BJ (cell line): ENCODE measurements around the gene GSTM2. TPM values are rescaled to one million over a fixed set of nuclear protein-coding genes. Genes with fewer than 3 reads are reported as not detected.
"Not testable (repeated sequence)": the region's sequence is repeated elsewhere in the genome, so short reads cannot be mapped to it uniquely, and the experiment has no call there.

Experiments used
- CTCF ChIA-PET: fragments of 350-600 bp; formaldehyde crosslinking; extraction: SDS; loops from one replicate; lab custom pipeline; 2021; ENCODE audit warnings: antibody characterized with exemption, inconsistent platforms; lab: Yijun Ruan, JAX
- POLR2A ChIA-PET: fragments of 300-600 bp; sonication (Branson Sonifier 250); formaldehyde crosslinking; extraction: SDS; loops from one replicate; lab custom pipeline; 2021; ENCODE audit warnings: antibody characterized with exemption; lab: Charles Lee
- DNase-seq: peaks from one replicate; pipeline ENCODE4 v3.0.0-alpha.2; 2011; ENCODE audit warnings: low read depth
- H3K27me3 ChIP-seq: 2 replicates; pipeline ENCODE4 v1.6.0; 2011; ENCODE audit warnings: low read length; ENCODE audit not compliant: control insufficient read depth, insufficient read depth
- H3K36me3 ChIP-seq: 2 replicates; pipeline ENCODE4 v1.5.1; 2011; ENCODE audit warnings: low read length; ENCODE audit not compliant: control insufficient read depth, insufficient read depth
- H3K4me3 ChIP-seq: 2 replicates; pipeline ENCODE4 v1.5.1; 2011; ENCODE audit warnings: low read depth, mild to moderate bottlenecking, control low read depth, low read length
- polyA plus RNA-seq: library from polyadenylated mRNA; depleted of rRNA; stranded (reverse); fragments of >200 nt; gene quantifications from 2 replicates; pipeline ENCODE4 v1.2.3, GENCODE V29; 2011
- TF ChIP-seq, protein P1 (sequence below): IDR thresholded peaks from 2 replicates; pipeline ENCODE4 v1.5.1; 2011; ENCODE audit warnings: low read depth, mild to moderate bottlenecking, control low read depth, inconsistent platforms, low read length, moderate library complexity; ENCODE audit not compliant: insufficient read depth

The GSTM2 gene
- polyA plus RNA-seq, 1 experiment: 62.3 TPM

DNA sequence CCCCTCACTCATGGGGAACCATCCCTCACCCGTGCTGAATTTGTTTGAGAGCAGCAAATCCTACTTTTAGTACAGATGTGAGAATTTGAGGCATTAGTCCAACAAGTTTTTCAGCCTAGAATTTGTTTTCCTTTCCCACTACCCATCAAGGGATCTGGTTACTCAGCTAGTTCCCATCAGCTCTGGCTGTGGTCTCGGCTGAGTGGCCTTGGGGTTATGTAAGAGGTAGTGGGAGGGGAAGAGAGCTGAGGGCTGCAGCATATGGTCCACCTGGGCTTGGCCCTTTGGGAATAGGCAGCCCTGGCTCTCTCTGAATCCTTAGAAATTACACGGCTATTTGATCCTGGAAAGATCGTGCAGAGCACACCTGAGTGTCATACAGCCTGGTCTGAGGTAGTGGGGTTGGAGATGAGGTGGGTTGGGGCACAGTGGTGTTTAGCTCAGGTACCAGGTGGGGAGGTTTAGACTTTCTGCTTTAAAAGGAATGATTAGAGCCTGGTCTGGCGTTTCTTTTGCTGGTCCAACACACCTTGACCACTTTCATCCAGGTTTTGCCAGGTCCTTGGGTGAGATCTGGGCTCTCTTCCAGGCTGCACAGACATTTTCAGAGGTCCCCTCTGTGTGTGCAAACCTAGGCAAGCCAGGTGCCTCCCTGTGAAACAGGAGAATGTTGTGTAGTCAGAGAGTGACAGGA lies 7.7 kb upstream of the GSTM2 start:
- Histone ChIP-seq H3K36me3 (no peaks in the 10 kb centered on the region), H3K27me3 (no peaks in the 10 kb centered on the region), H3K4me3 (no peak overlapping the region)
- TF ChIP-seq, protein P1, sequence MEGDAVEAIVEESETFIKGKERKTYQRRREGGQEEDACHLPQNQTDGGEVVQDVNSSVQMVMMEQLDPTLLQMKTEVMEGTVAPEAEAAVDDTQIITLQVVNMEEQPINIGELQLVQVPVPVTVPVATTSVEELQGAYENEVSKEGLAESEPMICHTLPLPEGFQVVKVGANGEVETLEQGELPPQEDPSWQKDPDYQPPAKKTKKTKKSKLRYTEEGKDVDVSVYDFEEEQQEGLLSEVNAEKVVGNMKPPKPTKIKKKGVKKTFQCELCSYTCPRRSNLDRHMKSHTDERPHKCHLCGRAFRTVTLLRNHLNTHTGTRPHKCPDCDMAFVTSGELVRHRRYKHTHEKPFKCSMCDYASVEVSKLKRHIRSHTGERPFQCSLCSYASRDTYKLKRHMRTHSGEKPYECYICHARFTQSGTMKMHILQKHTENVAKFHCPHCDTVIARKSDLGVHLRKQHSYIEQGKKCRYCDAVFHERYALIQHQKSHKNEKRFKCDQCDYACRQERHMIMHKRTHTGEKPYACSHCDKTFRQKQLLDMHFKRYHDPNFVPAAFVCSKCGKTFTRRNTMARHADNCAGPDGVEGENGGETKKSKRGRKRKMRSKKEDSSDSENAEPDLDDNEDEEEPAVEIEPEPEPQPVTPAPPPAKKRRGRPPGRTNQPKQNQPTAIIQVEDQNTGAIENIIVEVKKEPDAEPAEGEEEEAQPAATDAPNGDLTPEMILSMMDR: no peak
- CTCF ChIA-PET: interaction anchor here (0.6 to 1.8 kb wide), 4 partner anchors 10 to 114 kb away, joined by 3 to 7 read pairs (median 5); no protein-coding TSS in a partner anchor
- no peak for DNase-seq
- POLR2A ChIA-PET: no interaction called here

DNA sequence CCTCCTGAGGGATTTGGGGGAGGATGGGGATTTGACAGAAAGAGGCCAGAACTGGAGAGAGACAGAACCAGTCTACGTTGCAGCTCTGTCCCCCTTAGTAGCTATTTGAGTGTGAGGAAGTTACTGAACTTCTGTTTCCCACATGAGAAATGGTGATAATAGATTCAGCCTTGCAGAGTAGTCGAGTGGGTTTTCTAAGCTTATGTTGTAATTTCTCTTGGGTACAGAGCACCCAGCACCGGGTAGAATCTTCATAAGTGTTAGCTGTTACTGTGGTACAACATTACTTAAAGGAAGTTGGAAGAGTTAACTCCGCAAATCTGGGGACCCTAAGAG lies 7.2 kb upstream of the GSTM2 start:
- H3K36me3 ChIP-seq, POLR2A ChIA-PET, DNase-seq, H3K4me3 ChIP-seq, H3K27me3 ChIP-seq: not testable (repeated sequence)
- CTCF ChIA-PET: interaction anchor here (1.5 to 2.8 kb wide), 4 partner anchors 10 to 115 kb away, joined by 3 to 7 read pairs (median 5); no protein-coding TSS in a partner anchor

DNA sequence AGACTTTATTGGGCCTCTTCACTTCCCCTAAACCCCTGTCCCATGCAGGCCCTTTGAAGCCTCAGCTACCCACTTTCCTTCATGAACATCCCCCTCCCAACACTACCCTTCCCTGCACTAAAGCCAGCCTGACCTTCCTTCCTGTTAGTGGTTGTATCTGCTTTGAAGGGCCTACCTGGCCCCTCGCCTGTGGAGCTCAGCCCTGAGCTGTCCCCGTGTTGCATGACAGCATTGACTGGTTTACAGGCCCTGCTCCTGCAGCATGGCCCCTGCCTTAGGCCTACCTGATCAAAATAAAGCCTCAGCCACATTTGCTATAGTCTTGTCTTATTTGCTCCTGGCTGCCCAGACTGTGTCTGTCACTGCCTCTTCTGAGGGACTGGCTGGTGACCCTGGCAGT lies 6.5 kb upstream of the GSTM2 start:
- CTCF ChIA-PET: interaction anchor here (1.1 to 2.8 kb wide), 5 partner anchors 10 to 115 kb away, joined by 3 to 10 read pairs (median 4); no protein-coding TSS in a partner anchor

DNA sequence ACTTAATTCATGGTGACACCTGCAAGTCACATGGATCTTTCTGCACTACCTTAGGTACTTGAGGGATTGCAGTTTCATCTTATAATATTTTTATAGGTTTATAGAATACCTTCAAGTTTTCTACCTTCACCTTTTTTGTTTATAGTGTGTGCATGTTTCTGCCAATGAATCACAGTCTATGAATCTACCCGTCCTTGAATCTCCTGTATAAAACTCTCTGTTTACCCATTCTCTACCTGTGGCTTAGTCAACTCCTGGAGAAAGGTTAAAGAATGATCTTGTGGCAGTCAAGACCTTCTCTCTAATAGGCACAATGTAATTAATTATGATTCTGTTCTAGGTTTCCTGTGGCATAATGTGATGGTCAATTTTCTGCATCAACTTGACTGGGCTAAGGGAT lies 3.2 kb upstream of the GSTM2 start:
- TF ChIP-seq, protein P1: no peak
- H3K36me3 ChIP-seq: no peaks in the 10 kb centered on the region
- H3K27me3 ChIP-seq: no peaks in the 10 kb centered on the region
- ChIA-PET POLR2A (no interaction called here), CTCF (no interaction called here)
- no peak overlapping the region for H3K4me3 ChIP-seq
- DNase-seq: no peak

More for the DNA sequence above, 6.5 kb upstream of the GSTM2 start:
- Histone ChIP-seq H3K27me3 (no peaks in the 10 kb centered on the region), H3K36me3 (no peaks in the 10 kb centered on the region), H3K4me3 (no peak overlapping the region)
- no peak for DNase-seq
- POLR2A ChIA-PET: no interaction called here
- TF ChIP-seq, protein P1: no peak

DNA sequence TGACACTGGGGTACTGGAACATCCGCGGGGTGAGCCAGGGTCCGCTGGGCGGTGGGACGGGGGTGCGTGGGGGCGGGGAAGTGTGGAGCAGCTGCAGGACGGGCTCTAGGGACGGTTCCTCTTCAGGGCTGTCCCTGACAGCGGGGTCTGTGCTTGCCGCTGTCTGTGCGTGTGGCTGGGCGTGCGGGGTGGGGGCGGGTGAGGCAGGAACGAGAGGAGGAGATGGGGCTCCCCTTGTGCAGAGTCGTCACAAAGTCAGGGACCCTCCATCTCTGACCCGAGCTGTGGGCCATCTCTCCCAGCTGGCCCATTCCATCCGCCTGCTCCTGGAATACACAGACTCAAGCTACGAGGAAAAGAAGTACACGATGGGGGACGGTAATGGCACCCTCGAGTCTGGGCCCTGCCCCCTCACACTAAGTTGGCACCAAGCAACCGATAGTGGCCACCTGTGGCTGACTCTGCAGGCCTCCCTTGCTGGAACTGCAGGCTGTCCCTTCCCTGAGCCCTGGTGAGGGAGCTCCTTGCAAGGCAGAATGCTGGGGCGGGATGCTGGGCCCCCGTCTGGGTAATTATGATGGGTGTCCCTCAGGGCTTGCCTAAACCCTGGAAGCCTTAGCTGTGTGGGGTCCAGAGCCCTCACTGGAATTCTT lies 392 bp downstream of the GSTM2 start:
- ChIA-PET POLR2A (no interaction called here), CTCF (interaction anchor here (0.8 to 1.5 kb wide), 4 partner anchors 28 to 316 kb away, joined by 3 to 7 read pairs (median 4); partner anchors contain the start of gene AHCYL1)
- Histone ChIP-seq H3K27me3 (no peaks in the 10 kb centered on the region), H3K4me3 (peak overlapping the region; percentile 65), H3K36me3 (0 out of 2 replicates have a peak, but pooled peaks cover 3% of the 10 kb centered on the region)
- no peak for DNase-seq
- TF ChIP-seq, protein P1: no peak
